Stimulated activated CD4-positive, alpha-beta T cell treated with anti-CD3 and anti-CD28 coated beads, Interleukin-4, amount 100 ng/mL, for 4 hours (primary cell): ENCODE measurements around the gene SATL1.
A peak's percentile ranks its signal among the peaks of the same experiment; 100 is the strongest.
"Not testable (repeated sequence)": the region's sequence is repeated elsewhere in the genome, so short reads cannot be mapped to it uniquely, and the experiment has no call there.

Experiments used
- DNase-seq, 2 experiments: peaks; one replicate each; pipeline ENCODE4 v3.0.0-alpha.2; 2020

Gene SATL1

DNA sequence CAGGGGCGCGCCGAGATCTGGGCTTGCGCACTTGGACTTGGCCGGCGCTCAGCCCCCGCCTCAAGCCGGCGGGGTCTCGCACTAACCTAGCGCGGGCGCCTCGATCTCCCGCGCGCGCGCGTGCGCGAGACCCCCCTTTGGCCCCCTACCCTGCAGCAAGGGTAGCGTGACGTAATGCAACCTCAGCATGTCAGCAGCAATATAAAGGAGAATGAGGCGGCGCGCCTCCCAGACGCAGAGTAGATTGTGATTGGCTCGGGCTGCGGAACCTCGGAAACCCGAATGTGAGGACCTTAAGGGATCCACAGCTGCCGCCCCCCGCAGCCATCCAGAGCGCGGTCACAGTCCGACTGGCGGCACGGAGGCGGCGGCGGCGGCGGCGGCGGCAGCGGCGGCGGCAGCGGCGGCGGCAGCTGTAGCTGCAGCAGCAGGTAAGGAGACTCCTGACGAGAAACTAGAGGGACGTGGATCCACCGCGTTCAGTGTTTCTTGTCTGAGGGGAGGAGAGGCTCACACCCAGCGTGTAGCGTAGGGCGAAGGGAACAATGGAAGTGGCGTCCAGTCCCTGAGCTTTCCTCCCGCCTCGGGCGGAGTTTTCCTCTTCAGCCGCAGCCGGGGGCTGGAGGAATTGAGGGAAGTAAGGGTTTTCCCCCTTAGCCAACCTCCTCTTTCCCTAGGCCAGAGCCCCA is at the start of gene SATL1, which contains the start of gene ZNF711:
SATL1 (minus strand) TSS at position 19 of the 689 bp plus-strand sequence. CDS start 134,811 bp downstream, outside the sequence.
ZNF711 (plus strand) TSS at position 231 of the 689 bp plus-strand sequence. CDS start 3,582 bp downstream, outside the sequence.
- DNase-seq, result peak in 1 of 2 experiments; percentile 0

DNA sequence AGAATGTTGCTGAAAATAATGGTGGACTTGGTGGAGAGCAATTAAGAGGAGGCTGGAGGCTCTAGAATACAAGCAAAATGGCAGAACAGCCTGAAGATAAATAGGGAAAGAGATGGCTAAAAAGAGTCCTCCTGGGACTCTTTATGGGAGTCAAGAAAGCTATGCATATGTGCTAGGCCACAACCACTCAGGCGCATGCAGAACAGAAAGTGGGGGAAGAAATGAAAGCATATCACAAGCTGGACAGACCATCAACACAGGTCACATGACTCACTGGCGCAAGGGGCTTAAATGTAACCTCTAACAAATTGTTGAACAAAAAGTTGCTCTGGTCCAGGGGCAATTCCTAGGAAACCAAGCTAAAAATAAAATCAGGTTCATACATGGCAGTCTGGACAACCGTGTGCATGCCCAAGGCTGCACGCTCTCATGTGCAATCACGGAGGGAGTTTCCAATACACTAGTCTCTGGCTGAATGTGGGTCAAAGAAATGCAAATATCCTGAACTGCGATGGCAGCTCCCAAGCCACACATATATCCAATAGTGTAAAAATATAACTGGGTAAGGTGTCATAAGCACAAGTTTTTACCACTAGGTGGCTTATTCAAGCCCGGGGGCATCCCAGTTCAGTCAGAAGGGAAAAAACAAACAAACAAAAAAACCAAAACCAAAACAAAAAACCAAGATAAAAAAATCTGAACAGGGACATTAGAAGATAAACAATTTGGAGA is 45.6 kb upstream of the SATL1 start:
- no peak for DNase-seq

GRCh38 chrX:85285286-85285685 is 41.7 kb upstream of the SATL1 start:
- not testable (repeated sequence) for DNase-seq

DNA sequence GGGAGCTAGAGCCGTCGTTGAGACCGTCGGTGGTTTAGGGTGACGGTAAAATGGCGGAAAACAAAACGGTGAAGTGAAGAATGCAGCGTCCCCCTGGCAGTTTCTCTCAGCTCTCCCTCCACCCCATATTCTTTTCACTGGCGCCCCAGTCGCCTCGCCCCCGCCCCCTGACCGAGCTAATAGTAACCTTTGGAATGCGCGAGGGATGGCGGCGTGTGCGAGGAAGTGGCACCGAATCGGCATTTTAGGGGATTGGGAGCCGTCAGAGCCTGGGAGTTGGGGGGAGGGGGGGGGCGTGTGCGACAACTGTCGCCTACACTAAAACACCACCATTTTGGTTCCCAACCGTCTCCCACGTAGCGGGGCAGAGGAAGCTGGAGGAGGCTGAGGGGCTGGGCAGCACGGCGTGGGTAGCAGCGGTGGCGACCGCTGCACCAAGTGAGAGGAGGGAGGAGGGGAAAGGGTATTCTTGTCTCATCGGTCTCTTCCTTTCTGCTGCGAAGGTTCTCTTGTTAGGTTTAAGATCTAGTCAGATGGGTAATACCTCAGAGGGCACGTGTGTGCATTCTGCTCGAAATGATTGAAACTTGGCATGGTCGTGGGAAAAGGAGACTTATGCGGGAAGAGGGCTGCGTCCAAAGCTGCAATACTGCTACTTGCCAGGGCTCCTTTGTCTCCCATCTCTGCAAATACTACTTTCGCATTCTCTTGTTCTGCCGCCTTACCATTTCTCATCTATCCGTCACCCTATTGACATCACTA is 1.1 kb upstream of the SATL1 start:
- DNase-seq, result peak in 1 of 2 experiments; percentile 11

- no peak for DNase-seq
Measured at GRCh38 chrX:85243155-85243554, 424 bp downstream of the SATL1 start.

- no peak for DNase-seq
Measured at GRCh38 chrX:85223359-85223758, 20.2 kb downstream of the SATL1 start.

- no peak for DNase-seq
Measured at GRCh38 chrX:85221361-85221760, 22.2 kb downstream of the SATL1 start.

DNA sequence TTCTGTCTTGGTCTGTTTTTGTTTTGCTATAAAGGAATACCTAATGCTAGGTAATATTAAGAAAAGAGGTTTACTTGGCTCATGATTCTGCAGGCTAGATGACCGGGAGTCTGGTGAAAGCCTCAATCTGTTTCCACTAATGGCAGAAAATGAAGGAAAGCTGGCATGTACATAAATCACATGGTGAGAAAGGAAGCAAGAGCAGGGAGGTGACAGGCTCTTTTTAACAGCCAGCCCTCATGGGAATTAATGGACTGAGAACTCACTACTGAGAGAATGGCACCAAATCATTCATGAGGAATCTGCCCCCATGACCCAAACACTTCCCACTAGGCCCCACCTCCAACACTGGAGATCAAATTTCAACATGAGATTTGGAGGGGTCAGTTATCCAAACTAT is 27.6 kb downstream of the SATL1 start:
- no peak for DNase-seq

GRCh38 chrX:85213792-85214530 is 29.6 kb downstream of the SATL1 start:
- no peak for DNase-seq

DNA sequence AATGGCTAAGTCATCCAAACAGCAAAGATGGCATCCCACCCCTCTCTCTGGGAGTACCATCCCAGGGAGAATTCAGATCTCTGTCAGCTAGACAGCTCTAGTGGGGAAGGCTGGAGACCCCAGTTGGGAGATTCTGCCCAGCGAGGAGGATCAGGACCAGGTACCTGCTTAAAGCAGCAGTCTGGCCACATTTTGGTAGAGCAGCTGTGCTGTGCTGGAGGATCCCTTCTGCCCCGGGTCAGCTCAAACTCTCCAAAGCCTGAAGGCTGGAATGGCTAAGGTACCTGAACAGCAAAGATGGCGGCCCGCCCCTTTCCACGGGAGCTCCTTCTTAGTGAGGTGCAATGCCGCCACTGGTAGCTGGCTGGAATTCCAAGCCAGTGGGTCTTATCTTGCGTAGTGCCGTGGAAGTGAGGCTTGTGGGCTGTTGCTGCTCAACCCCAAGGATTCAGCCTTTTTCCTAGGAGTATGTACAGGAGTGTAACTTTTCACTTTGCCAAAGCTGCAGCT is 40.1 kb downstream of the SATL1 start:
- DNase-seq, result no peak

- no peak for DNase-seq
Measured at GRCh38 chrX:85196319-85196718, 47.3 kb downstream of the SATL1 start.

DNA sequence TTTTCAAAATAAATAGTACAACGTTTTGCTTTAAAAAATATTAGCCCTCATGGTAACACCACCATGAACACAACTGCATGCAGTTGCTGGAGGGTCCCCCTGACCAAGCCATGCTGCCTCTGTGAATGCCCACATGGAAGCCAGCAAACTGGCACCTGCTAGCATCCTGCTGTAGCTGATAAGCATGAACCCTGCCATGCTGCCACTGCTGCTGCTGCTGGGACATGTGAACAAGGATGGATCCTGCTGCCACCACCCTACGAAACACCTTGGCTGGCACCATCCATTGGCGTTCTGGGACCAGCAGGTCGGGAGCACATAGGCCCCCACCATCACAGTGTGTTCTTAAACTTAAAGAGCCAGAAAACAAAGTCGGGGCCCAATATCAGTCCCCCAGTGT is 83.9 kb downstream of the SATL1 start:
- no peak for DNase-seq

DNA sequence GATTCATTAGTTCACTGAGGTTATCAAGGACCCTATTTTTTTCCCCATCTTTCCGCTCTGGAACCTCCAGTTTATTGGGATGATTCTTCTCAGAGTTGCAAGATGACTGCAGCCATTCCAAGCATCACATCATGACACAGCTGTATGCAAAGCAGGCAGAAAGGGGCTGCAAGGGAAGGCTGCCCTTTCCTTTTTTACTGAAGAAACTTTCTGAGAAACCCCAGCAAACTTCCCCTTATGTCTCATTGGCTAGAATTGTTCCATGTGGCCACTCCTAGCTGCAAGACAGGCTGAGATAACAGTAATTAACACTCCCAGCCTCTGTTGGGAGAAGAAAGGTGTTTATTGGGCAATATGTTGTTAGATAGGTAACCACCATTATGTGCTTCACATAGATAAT is 102.6 kb downstream of the SATL1 start:
- DNase-seq, result no peak

DNA sequence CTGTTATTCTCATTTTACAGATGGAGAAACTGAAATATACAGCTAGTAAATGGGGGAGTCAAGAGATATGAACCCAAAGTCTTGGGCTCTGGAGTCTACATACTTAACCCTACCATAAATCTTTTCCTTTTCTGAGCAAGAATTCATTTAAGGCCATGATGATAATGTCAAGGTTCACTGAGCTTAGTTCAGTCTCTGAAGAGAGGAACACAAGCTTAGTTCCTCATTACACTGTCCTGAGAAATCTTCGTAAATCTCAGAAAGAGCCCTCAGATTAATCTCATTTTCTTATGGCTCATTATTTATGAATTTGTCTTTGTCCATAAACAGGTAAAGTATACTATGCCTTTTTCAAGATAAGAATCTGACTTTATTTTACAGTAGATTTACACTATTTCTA is 104.2 kb downstream of the SATL1 start:
- no peak for DNase-seq

DNA sequence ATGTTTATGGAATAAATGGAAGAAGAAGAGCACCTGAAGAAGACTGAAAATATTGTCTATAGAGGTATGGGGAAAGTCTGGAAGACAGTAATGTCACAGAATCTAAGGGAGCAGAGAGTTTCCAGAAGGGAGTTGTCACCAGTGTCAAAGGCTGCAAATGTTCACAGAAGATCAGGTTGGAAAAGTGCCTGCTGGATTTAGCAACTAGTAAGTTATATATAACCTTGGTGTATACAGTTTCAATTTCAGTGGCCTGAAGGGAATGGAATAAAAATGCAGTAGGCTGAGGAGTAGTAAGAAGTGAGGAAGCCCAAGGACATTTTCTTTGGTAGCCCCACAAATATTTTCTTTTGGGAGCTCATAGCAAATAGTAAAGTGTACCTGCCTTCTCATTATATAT is 107.2 kb downstream of the SATL1 start:
- no peak for DNase-seq

DNA sequence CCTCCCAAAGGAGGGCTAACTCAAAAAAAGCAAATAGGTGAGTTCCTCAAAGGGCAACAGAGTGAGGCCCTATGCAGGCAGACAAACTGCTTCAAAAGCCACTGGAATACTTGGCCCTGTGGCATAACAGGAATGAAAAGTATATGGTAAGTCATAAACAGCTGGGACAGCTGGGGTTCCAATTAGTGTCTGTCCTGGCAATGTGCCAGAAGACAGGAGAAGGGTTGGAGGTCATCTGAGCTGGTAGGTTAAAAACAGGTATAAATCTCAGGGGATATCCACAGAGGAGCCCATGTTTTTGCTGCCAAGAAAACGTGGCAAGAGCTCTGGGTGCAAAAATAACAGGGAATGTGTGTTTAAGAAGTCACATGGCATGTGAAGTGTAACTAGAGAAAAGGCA is 128.3 kb downstream of the SATL1 start:
- DNase-seq, result no peak

GRCh38 chrX:85114776-85115175 is 128.8 kb downstream of the SATL1 start:
- DNase-seq, result no peak

GRCh38 chrX:85114171-85114570 is 129.4 kb downstream of the SATL1 start:
- no peak for DNase-seq

DNA sequence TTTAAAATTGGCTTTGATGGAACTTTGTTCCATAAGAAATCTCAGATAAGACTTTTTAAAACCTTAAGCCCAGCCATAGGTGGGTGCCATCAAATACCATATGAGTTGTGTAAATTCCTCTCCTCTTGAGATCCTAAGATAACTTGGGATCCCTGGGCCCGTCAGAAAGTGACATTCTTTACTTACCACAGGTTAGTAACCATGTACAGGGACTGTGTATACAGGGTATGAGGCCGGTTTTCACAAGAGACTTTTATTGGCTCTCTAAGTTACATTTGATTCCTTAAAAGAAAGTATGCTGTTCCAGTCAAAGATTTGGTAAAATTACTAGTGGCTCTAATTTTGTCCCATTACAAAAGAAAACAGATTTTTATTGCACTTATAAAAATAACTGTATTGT is 129.8 kb downstream of the SATL1 start:
- DNase-seq, result no peak

DNA sequence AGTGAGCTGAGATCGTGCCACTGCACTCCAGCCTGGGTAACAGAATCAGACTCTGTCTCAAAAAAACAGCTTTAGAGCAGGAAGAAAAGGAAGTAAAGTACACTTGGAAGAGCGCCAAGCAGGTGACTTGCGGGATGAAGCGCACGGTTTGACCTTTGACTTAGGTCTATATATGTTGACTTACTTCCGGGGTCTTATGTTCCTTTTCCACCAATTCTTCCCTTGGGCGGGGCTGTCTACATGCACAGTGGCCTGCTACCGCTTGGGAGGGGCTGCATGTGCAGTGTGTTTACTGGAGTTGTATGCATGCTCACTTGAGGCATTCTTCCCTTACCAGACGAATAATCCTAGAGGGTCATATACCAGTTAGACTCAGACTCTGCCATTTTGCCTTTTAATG is 131.3 kb downstream of the SATL1 start:
- no peak for DNase-seq

DNA sequence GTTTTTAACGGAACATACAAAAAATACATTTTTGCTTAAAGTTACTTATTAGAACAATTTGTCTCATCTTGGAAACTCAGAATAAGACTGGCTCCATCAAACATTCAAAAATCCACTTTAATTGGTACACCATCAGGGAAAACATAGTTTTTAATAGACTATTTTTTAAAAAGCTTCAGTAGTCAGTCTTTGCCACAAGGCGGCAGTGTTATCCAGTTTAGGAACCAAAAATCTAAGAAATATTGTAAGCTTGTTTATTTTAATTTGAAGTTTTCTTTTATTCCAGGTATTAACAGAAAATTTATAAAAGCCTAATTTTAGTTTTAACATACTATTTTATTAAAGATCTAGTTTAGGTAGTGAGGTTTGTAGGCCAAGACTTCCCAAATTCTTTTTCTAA is 132.2 kb downstream of the SATL1 start:
- no peak for DNase-seq

- no peak for DNase-seq
Measured at GRCh38 chrX:85109235-85109634, 134.3 kb downstream of the SATL1 start.

DNA sequence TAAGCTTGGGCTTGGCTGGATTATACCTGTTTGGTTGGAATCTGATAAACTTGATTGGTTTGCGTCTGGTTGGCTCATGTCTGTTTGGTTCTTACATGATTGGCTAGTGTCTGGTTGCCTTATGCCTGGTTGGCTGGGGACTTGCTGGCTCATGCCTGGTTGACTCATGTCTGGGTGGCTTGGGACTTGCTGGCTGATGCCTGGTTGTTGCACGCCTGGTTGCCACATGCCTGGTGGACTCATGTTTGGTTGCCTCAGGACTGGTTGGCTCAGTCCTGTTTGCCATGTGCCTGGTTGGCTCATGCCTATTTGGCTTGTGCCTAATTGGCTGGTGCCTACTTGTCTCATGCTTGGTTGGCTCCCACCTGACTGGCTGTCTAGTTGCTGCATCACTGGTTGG is 135.4 kb downstream of the SATL1 start:
- DNase-seq, result no peak
